GM19324 (cell line): ENCODE data around the gene RYR3.

Source experiments
- ATAC-seq: cut with Tn5 transposase; IDR thresholded peaks from one replicate; pipeline ENCODE4 v1.9.1; 2021; ENCODE audit warnings: mild to moderate bottlenecking, moderate library complexity; ENCODE audit not compliant: unreplicated experiment, low FRiP score

The RYR3 gene

GRCh38 chr15:33851079-33851478, 540.3 kb downstream of the RYR3 start:
- ATAC-seq = no peak

- ATAC-seq = no peak
Measured at GRCh38 chr15:33852094-33852493, 541.3 kb downstream of the RYR3 start.

- ATAC-seq = no peak
Measured at GRCh38 chr15:33852570-33852969, 541.8 kb downstream of the RYR3 start.

- ATAC-seq = no peak
Measured at GRCh38 chr15:33857726-33858125, 547.0 kb downstream of the RYR3 start.

GRCh38 chr15:33858836-33859235, 548.1 kb downstream of the RYR3 start:
- no peak for ATAC-seq

GRCh38 chr15:33859992-33860545, 549.3 kb downstream of the RYR3 start:
- ATAC-seq = no peak

GRCh38 chr15:33860754-33861153, 550.0 kb downstream of the RYR3 start:
- no peak for ATAC-seq

GRCh38 chr15:33864360-33865075, 553.8 kb downstream of the RYR3 start:
- no peak for ATAC-seq

- no peak for ATAC-seq
Measured at GRCh38 chr15:33865416-33865815, 554.6 kb downstream of the RYR3 start.

- no peak for ATAC-seq
Measured at GRCh38 chr15:33866101-33866737, 555.5 kb downstream of the RYR3 start.

- ATAC-seq = no peak
Measured at GRCh38 chr15:33871980-33872379, 561.2 kb downstream of the RYR3 start.

GRCh38 chr15:33872416-33873106, 561.8 kb downstream of the RYR3 start:
- no peak for ATAC-seq

GRCh38 chr15:33874156-33874555, 563.4 kb downstream of the RYR3 start:
- no peak for ATAC-seq

- ATAC-seq = no peak
Measured at GRCh38 chr15:33882921-33883320, 572.2 kb downstream of the RYR3 start.

GRCh38 chr15:33888176-33888575, 577.4 kb downstream of the RYR3 start:
- ATAC-seq = no peak

- ATAC-seq = peak; percentile 60
Measured at GRCh38 chr15:33894193-33894592, 583.4 kb downstream of the RYR3 start.

GRCh38 chr15:33902043-33902442, 591.3 kb downstream of the RYR3 start:
- ATAC-seq = no peak

- ATAC-seq = no peak
Measured at GRCh38 chr15:33903661-33904060, 592.9 kb downstream of the RYR3 start.

GRCh38 chr15:33907326-33907725, 596.6 kb downstream of the RYR3 start:
- ATAC-seq = no peak

GRCh38 chr15:33908406-33908805, 597.6 kb downstream of the RYR3 start:
- no peak for ATAC-seq

- ATAC-seq = no peak
Measured at GRCh38 chr15:33910741-33911140, 600.0 kb downstream of the RYR3 start.
